ENCODE results near the gene ATP5F1D.

- TF ChIP-seq POLR2A (IDR thresholded peaks at IDR 0.05; ENCODE audit: low read depth, low read length) (no peak), CTCF (IDR thresholded peaks at IDR 0.05; ENCODE audit: extremely low read depth in 1 of 2, insufficient read depth in 1 of 2, low read depth in 1 of 2, low read length in 2 of 2) (no peak), POLR2AphosphoS5 (IDR thresholded peaks at IDR 0.05; ENCODE audit: insufficient read depth, low read depth, low read length) (no peak), EZH2 (IDR thresholded peaks at IDR 0.05; ENCODE audit: borderline replicate concordance, low read depth, low read length, severe bottlenecking) (no peak), JUN (IDR thresholded peaks at IDR 0.05; ENCODE audit: borderline replicate concordance, insufficient read depth, insufficient read length, low read depth) (no peak), GATA2 (IDR thresholded peaks at IDR 0.05; ENCODE audit: insufficient read depth, insufficient read length, low read depth, low read length) (no peak), MYC (IDR thresholded peaks at IDR 0.05; ENCODE audit: low read depth, low read length) (no peak)
These were observed 12.6 kb downstream of the ATP5F1D start for GRCh38 chr19:1254081-1254527.

Measured in endothelial cell of umbilical vein (primary cell).